ENCODE results near the gene NOP10.
"Not testable (repeated sequence)": the region's sequence is repeated elsewhere in the genome, so short reads cannot be mapped to it uniquely, and the experiment has no call there.

NOP10 gene

DNA sequence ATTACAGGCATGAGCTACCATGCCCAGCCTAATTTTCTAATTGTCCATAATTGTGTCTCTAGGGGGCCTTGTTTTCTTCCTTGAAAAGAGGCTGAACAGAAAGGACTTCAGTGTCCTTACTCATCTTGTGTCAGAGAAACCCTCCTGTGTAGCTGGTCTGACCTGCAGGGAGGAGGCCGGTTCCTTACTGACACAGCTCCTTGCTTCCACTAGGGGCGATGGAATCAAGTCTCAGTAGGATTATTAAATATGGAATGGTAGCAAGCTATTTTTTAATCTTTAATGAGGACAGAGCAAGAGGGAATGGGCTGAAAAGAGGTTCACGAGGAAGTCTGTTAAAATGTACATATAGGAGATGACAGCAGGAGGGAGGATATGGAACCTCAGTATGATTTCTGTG is 15.4 kb upstream of the NOP10 start:
- no peak for DNase-seq (ENCODE audit: low read depth)

DNA sequence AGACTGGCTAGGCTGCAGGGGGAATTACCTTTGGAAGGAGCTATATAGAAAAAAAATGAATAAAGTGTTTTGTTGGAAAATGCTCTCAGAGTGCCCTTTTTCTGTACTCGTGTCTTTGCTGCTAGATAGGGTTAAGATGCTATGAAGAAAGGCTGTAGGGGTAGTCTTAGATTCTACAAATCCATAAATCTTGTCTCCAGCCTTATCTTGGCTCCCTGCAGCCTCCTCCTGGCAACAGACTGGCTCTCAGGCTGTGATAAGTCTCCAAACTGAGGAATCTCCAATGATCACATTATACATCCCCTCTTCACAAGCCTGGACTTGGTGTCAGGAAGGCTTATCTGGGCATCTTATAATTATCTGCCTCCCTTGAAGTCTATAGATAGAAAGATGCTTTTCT is 14.7 kb upstream of the NOP10 start:
- no peak for DNase-seq (ENCODE audit: low read depth)

DNA sequence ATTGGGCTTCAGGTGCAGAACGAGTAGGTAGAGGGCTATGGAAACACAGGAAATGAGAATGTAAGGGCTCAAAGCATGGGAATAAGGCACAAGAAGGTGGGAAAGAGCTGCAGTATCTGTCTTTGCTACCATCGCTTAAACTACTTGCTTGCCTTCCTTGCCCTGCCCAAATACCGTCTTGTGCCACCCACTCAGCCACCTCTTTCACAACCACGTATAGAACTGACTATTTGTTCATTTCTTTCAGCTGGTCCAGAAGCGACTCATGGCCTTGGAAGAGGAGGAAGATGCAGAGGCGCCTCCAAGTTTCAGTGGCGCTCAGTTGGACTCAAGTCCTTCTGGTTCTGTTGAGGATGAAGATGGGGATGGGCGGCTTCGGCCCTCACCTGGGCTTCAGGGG is 12.3 kb upstream of the NOP10 start:
- no peak for DNase-seq (ENCODE audit: low read depth)

DNA sequence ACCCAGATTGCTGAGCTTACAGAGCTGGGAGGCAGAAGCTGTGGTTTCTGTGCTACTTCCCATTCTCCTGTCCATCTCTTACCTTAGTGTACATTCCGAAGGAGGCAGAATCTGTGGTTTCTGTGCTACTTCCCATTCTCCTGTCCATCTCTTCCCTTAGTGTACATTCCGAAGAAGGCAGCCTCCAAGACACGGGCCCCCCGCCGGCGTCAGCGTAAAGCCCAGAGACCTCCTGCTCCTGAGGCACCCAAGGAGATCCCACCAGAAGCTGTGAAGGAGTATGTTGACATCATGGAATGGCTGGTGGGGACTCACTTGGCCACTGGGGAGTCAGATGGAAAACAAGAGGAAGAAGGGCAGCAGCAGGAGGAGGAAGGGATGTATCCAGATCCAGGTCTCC is 11.3 kb upstream of the NOP10 start:
- no peak for DNase-seq (ENCODE audit: low read depth)

DNA sequence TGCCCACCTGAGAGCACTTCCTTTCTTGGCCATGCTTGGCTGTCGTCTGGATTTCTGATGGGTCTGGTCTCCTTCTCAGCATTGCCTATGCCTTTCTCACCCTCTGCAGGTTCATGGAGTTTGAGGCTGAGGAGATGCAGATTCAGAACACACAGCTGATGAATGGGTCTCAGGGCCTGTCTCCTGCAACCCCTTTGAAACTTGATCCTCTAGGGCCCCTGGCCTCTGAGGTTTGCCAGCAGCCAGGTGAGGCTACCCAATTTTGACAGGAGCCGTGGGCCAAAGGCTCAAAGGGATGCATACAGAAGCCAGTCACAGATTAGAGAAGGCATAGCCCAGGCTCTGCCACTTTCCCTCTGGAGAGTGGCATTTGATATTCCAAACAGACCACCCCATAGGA is 10.7 kb upstream of the NOP10 start:
- DNase-seq (ENCODE audit: low read depth): no peak

DNA sequence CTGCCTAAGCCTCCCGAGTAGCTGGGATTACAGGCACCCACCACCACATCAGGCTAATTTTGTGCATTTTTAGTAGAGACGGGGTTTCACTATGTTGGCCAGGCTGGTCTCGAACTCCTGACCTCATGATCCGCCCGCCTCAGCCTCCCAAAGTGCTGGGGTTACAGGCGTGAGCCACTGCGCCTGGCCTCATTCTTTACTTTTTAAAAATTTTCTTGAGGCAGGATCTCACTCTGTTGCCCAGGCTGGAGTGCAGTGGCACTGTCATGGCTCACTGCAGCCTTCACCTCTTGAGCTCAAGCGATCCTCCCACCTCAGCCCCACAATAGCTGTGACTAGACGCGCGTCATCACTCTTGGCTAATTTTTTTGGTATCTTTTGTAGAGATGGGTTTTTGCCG is 10.1 kb upstream of the NOP10 start:
- DNase-seq (ENCODE audit: low read depth): not testable (repeated sequence)

DNA sequence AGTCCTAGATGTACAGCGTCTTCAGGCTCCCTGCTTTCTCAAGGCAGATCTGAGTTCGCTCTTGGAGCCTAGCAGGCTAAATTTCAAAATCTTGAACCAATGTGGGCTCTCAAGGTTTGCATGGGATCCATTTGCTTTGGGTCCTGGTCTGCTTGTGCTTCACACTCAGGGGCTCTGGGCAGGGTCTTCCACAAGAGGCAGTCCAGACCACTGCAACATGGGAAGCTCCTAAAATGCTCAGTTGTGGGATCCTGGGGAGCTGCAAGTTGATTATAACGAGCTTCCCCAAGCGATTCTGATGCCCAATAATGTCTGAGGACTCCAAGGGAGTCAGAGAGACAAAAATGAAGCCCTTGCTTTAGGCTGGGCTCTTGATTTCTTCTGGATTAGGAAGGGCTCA is 6.8 kb upstream of the NOP10 start:
- DNase-seq (ENCODE audit: low read depth): no peak

DNA sequence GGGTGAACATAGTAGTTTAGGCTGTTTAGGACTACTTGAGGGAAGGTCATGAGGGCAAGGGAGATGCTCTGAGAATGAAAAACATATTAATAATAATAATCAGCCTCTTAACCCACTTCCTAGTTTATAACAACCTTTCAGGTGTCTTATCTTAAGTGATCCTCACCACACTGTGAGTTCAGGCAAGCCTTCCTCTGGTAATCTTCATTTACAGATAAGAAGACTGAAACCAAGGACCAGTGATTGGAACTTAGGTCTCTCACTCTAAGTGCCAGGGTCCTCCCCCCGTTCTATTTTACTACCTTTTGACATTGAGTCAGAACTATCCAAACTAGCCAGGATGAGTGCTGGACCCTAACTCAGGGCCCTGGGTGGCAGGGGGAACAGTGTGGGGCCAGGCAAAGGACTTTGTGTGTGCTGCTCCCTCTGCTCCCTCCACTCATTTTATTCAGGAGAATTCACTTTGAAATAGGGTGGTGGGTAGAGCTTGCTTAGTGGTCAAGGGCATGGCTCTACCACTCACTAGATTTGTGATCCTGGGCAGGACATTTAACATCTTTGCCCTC is 5.9 kb upstream of the NOP10 start:
- DNase-seq (ENCODE audit: low read depth): no peak

DNA sequence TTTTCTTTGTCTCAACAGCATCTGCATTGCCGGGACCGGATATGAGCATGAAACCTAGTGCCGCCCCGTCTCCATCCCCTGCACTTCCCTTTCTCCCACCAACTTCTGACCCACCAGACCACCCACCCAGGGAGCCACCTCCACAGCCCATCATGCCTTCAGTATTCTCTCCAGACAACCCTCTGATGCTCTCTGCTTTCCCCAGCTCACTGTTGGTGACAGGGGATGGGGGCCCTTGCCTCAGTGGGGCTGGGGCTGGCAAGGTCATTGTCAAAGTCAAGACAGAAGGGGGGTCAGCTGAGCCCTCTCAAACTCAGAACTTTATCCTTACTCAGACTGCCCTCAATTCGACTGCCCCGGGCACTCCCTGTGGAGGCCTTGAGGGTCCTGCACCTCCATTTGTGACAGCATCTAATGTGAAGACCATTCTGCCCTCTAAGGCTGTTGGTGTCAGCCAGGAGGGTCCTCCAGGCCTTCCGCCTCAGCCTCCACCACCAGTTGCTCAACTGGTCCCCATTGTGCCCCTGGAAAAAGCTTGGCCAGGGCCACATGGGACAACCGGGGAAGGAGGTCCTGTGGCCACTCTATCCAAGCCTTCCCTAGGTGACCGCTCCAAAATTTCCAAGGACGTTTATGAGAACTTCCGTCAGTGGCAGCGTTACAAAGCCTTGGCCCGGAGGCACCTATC is 5.2 kb upstream of the NOP10 start:
- no peak for DNase-seq (ENCODE audit: low read depth)

DNA sequence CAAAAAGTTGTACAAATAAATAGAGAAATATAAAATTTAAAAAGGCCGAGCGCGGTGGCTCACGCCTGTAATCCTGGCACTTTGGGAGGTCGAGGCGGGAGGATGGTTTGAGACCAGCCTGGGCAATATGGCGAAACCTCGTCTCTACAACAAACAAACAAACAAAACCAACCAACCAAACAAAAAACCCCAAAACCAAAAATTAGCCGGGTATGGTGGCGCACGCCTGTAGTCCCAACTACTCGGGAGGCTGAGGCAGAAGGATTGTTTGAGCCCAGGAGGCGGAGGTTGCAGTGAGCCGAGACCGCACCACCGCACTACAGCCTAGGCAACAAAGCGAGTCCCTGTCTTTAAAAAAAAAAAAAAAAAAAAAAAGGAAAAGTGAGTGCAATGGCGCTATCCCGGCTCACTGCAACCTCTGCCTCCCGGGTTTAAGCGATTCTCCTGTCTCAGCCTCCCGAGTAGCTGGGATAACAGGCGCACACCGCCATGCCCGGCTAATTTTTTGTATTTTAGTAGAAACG is 661 bp downstream of the NOP10 start:
- DNase-seq (ENCODE audit: low read depth): not testable (repeated sequence)

DNA sequence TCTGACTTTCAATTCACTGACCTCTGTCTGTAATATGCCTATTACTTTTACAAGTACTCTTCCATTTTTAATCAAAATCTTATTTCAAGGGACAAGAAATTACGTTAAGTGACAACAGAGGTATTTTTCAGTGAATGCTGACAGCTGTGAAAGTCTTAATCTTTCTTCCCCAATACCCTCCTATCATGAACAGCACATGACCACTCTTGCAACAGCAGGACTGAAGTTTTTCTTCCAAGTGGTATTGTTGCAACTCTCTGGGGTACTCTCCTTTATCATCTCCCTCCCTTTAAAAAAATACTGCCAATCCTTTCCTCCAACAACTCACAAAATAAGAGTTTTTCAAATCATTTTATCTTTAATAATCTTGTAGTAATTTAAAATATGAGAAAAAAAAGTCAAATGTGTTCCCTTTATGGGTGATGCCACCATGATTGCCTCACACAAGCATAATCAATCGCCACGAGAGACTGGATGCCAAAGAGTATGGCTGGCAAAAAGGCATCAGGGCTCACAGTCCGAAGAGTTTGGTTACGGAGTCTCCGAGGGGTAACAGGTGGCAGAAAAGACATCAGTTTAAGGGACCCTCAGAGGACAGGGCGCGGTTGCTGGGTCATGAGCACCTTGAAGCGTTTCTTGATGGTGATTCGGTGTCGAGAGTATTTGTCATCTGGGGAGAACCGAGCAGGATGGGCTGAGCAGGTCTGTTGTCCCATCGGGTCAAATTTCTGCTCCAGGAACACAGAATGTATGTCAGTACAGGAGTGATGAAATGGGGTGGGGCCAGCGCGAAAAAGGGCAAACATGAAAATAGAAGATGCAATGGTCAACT is 1.3 kb downstream of the NOP10 start:
- DNase-seq (ENCODE audit: low read depth): no peak

DNA sequence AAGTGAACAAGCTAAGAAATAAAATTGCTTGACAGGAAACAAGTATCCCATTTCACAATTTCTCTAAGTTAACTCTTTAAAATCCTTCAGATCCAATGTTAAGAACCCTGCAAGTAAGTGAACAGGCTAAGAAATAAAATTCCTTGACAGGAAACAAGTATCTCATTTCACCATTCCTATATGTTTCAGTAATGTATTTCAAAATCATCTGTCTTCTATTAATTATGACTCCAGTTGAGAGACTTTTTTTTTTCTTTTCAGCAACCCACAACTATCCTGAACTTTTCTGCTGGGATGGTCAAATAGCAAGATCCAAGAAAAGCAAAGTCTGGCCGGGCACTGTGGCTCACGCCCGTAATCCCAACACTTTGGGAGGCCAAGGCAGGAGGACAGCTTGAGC is 3.0 kb downstream of the NOP10 start:
- no peak for DNase-seq (ENCODE audit: low read depth)

DNA sequence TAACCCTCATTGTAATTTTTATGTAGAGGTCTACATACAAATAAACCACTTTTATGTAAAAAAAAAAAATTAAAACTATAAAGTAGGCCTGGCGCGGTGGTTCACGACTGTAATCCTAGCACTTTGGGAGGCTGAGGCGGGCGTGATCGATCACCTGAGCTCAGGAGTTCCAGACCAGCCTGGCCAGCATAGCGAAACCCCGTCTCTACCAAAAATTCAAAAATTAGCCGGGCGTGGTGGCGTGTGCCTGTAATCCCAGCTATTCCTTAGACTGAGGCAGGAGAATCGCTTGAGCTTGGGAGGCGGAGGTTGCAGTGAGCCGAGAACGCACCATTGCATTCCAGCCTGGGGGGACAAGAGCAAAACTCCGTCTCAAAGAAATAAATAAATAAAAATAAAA is 4.6 kb downstream of the NOP10 start:
- no peak for DNase-seq (ENCODE audit: low read depth)

DNA sequence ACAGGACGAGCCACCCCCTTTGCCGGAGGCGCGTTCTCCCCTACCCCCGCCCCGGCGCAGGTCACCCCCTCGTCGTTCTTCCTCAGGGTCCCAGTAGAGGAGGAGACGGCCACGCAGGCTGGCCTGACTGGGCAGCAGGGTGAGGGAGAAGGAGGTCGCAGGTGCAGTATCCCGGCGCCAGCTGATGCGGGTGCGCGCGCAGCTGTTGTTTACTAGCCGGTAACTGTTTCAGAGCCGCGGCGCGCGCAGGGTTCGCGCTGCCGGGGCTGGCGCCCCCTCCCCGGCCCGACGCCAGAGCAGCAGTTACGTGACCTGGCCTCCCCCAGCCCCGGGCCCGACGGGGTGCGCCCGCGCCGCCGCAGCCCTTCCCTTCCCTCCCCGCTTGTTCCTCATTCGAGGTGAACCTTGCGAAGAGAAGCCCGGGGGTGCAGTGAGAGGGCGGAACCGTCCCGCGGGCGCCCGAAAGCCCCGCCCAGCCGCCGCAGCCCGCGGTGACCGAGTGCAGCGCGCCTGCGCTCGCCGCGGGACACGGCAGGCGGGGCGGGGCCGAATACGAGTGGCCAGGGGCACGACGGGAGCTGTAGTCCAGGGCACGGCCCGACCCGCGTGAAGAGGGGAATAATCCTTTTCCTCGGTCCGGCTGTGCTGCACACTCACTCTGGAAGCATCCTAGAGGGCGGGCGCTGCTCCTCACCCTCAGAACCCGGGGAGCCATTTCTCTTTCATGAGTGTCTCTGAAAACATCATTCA is 5.2 kb downstream of the NOP10 start, which contains the start of gene SLC12A6:
Gene SLC12A6, minus strand, starts transcription at position 225 of the 750 bp plus-strand sequence. CDS start 1,101 bp downstream, outside the sequence.
- peak; percentile 89 for DNase-seq (ENCODE audit: low read depth)

DNA sequence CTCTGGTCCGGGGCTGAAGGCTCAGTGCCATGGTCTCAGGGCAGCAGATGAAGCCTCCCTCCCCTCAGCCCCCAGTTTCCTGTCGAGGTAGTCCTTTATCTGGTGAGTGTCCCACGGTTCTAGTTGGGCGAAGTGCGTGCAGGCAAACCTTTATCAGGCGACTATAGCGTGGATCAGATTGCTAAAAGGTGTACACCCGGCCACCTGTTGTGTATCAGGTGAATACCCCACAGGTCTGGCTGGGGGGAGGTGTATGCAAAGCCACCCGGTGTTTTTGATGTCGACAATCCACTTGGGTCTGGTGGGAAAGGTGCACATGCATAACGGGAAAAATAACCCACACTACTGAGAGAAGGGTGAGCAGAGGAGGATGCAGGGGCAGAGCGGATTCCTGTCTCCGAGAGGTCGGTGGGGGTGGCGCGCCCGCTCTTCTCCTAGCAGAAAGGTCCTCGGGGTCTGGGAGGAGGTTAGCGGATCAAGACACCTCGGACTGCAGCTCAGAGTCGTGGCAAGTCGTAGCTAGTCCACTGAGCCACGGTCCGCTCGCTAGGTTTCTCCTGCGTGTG is 5.9 kb downstream of the NOP10 start:
- DNase-seq (ENCODE audit: low read depth): no peak

DNA sequence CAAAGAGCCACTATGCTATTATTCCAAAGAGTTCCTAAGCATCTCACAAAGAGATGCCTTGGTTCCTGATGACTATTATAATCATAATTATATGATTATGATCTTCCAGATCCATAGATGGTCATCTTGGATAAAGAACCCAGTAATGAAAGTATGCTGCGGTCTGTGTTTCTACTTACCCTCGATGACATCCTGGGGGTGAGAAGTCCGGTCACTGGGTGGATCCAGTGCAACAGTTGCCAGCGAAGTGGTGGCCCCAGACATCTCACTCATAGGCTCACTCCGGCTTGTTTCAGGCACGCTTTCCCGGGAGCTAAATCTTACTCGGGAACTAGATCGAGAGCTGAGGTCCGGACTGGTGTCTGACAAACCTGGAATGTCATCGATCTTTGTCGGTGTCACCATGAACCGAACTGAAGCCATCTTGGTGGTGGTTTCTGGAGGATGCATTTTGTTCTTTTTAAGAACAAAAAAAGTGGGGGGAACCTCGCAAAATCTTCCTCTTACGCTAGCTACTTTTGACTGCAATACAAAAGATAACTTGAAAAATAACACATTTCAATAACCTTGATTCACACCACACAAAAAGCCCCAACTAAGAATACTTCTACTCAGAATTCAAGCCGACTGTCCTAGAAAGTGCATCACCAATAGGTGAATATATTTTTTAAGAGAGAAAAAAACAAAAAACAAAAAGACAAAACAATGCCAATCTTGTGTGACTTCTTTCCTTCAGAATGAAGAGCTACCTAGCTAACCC is 6.5 kb downstream of the NOP10 start:
- no peak for DNase-seq (ENCODE audit: low read depth)

DNA sequence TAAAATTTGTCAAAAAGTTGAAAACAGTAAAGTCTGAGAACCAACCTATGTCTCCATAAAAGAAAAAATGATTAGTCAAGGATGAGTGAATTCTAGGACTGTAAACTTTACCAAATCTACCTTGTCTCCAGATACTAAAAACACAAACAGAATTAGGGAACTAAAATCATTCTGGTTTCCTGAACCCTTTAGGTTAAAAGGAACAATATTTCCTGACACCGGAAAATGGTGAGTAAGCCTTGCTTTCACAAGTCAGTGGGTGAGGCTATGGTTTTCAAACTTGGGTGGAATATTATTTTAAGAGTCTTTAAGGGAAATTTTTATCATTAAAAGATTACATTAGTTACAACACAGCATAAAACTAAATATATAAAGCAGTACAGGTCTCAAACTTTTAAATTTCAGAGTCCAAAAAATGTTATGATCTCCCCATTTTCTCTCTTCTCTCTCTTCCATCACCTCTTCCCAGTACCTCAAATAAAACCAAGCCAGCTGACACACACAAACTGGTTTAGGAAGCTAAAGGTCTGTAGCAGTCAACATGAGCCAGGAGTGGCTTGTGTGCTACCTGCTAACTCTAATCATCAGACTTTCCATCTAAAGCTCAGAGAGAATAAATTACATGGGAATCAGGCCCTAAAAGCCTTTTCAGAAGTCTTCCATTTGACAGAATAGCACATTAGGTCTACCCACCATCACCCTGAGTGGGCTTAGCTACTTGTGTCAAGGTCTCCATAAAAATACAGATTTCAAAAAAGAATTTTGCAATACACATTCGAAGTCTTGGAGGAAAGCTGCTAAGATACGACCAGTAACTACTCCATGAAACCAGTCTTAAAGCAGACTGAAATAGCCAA is 7.5 kb downstream of the NOP10 start:
- no peak for DNase-seq (ENCODE audit: low read depth)

DNA sequence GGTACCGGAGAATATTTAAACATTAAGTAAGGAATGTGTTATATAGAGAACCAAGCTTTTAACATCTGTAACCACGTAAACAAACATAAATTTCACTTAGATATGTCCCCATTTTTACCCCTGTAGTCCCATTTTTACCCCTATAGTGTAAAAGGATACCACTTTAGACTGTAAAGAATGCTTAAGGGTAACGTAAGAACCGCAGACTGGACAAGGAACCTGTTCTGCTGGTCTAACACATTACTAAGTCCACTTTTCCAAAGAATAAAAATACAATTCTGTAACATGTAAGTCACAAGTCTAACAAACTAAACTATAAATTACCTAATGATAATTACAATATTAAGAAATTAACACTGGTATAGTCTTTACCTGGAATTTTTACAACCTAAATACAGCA is 8.3 kb downstream of the NOP10 start:
- DNase-seq (ENCODE audit: low read depth): no peak

DNA sequence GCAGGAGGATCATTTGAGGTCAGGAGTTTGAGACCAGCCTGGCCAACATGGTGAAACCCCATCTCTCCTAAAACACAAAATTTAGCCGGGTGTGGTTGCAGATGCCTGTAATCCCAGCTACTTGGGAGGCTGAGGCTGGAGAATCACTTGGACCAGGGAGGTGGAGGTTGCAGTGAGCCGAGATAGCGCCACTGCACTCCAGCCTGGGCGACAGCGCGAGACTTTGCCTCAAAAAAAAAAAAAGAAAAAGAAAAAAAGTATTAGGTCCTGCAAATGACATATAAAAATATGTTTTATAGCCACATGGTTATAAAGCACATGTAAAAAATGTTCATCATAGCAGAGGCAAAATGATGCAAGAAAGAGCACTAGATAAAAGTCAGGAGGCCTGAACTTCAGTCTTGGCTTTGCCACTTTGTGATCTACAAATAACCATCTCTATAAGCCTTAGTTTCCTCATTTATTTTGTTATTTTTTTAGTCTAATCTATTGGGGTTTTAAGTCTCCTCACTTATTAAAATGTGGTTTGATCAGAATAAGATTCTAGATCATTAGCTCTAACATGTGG is 10.3 kb downstream of the NOP10 start:
- no peak for DNase-seq (ENCODE audit: low read depth)

DNA sequence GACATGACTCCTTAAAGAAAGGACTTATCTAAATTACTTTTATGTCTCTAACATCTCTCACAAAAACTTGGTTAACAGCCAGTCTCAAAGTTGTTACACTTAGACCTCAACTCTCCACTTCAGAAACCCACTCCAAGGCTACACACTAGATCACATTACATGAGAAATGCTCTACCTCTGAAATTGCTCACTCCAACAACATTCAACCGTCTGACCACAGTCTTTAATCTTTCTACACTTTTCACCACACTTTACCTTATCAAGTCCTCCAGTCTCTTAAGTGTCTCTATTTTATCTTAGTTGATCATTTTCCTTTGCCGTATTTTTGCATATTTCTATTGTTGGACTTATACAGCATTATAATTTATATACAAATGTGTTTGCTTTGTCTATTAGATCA is 11.1 kb downstream of the NOP10 start:
- DNase-seq (ENCODE audit: low read depth): no peak
